GM19238 (cell line): ENCODE results near the gene SPTBN4.
A peak's percentile ranks its signal among the peaks of the same experiment; 100 is the strongest.
"Not testable (repeated sequence)": the region's sequence is repeated elsewhere in the genome, so short reads cannot be mapped to it uniquely, and the experiment has no call there.

ENCODE experiments used
- DNase-seq: peaks from one replicate; pipeline ENCODE4 v3.0.0; 2011; ENCODE audit warnings: low spot score; ENCODE audit not compliant: insufficient read length

The SPTBN4 gene

GRCh38 chr19:40441719-40442253 lies 25.0 kb upstream of the SPTBN4 start:
- no peak for DNase-seq

DNA sequence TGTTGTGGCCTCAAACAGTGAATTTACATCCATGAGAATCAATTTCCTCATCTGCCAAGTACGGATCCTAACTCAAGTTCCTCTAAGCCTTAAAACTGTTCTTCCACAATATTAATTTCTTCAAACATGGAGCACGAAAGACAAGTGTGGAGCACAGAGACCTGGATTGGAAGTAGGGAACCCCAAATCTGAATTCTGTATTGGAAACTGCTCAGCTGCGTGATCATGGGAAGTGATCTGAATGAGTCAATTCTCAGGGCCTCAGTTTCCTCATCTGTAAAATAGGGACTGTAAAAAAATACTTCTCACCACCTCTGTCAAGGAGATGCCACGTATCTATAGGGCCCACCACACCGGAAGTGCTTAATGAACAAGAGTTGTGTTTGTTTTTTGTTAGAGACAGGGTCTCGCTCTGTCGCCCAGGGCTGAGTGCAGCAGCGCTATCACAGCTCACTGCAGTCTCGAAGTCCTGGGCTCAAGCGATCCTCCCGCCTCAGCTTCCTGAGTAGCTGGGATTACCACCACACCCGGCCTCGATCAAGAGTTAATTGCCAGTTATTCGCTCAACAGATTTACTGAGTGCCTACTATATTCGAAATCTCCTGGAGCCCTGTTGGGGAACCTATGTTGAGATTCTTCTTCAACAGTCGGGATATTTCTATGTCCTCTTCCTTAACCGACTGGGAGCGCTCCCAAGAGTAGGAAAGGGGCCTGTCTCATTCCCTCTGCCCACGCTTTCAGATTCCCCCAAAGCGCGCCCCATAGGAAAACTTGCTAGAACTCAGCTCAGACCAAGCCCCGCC lies 24.3 kb upstream of the SPTBN4 start:
- DNase-seq, result no peak

DNA sequence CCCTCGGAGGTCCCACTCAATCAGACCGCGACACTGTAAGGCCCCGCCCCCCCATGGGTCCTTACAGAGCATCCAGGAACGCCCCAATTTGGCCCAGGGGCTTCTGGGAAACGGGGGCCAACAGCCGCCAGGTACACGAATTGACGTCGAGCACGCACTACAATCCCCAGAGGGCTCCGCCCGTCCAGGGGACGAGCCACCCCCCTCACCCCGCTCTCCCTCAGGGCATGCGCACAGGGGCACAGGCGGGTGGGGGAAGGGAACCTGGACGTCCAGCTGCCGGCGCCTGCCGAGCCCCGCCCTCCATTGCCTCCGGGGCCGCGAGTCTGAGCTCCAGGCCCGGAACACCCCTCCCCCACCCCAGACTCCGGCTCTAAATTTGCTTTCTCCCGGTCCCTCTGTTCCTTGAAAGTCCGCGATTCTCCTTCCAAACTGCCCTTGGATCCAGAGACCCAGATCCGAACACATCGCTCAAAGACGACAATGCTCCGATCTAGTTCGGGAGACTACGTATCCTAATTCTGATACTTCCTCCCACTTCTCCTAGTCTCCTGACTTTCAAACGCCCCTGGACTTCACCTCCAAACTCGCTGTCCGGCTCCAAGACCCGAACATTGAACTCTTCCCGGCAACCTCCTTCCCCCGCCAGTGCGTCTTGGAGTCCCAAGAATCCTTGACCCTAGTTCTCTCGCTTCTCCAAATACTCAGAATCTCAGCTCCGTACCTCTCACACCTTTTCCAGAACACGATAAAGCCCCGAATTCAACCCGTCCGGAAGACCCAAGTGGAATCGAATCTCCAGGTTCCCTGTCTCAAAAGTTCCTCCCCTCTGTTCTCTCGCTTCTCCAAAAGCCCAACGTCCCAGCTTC lies 23.4 kb upstream of the SPTBN4 start:
- DNase-seq, result peak; percentile 96

GRCh38 chr19:40444000-40444824 lies 22.6 kb upstream of the SPTBN4 start, which contains the start of gene SERTAD3:
TSS of gene SERTAD3 (minus strand) at chr19:40444335. CDS start at chr19:40442080, 2,255 bp downstream.
- peak; percentile 93 for DNase-seq

GRCh38 chr19:40444825-40445312 lies 21.9 kb upstream of the SPTBN4 start:
- no peak for DNase-seq

- no peak for DNase-seq
These were observed 21.0 kb upstream of the SPTBN4 start for GRCh38 chr19:40445780-40446262.

DNA sequence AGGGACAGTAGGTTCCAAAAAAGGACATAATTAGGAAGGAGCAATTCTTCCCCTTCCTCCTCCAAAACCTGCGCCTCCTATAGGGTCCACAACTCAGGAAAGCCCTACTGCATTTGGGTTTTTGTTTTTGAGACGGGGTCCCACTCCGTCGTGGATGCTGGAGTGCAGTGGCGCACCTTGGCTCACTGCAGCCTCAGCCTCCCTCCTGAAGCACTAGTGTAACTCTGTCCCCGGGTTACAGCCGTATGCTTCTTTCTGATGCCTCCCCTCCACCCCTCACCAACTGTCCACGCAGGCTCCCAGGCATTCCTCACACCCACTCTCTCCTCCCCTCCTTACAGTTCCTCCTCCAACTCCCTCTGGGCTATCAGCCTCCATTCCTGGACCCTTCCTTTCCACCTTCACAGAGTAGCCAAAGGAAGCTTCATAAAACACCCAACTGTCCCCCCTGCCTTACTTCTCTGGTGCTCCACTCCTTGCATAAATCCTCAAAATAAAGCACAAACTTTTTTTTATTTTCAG lies 20.5 kb upstream of the SPTBN4 start:
- no peak for DNase-seq

GRCh38 chr19:40449506-40449905 lies 17.3 kb upstream of the SPTBN4 start:
- no peak for DNase-seq

GRCh38 chr19:40450664-40451063 lies 16.1 kb upstream of the SPTBN4 start:
- no peak for DNase-seq

GRCh38 chr19:40452016-40452415 lies 14.8 kb upstream of the SPTBN4 start:
- no peak for DNase-seq

- no peak for DNase-seq
These were observed 13.6 kb upstream of the SPTBN4 start for GRCh38 chr19:40453151-40453735.

GRCh38 chr19:40453943-40454342 lies 12.9 kb upstream of the SPTBN4 start:
- not testable (repeated sequence) for DNase-seq

DNA sequence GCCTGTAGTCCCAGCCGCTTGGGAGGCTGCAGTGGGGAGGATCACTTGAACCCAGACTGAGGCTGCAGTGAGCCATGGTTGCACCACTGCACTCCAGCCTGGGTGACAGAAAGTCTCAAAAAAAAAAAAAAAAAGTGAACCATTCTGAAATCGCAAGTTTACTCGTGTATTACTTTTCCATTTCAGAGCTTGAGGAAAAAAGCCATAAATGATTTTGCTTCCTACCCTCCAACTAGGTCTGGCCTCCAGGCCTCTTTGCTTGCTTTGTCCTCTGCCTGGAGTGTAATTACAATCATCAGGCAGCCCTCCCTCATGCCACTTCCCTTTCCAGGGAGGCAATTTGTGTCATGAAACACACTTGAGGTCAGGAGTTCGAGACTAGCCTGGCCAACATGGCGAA lies 9.8 kb upstream of the SPTBN4 start:
- DNase-seq, result no peak

- no peak for DNase-seq
These were observed 8.7 kb upstream of the SPTBN4 start for GRCh38 chr19:40457953-40458596.

- DNase-seq, result no peak
These were observed 8.2 kb upstream of the SPTBN4 start for GRCh38 chr19:40458597-40458974.

DNA sequence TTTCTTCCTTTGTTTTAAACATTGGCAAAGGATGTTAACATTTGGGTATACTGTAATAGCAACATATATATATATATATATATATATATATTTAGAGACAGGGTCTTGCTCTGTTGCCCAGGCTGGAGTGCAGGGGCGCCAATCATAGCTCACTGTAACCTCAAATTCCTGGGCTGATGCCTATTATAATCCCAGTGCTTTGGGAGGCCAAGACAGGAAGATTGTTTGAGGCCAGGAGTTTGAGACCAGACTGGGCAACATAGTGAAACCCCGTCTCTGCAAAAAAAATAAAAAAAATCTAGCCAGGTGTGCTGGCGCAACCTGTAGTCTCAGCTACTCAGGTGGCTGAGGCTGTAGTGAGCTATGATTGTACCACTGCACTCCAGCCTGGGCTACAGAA lies 6.6 kb upstream of the SPTBN4 start:
- no peak for DNase-seq

- no peak for DNase-seq
These were observed 5.1 kb upstream of the SPTBN4 start for GRCh38 chr19:40461669-40462221.

- not testable (repeated sequence) for DNase-seq
These were observed 3.2 kb upstream of the SPTBN4 start for GRCh38 chr19:40463587-40464037.
